Frontal cortex (tissue), 4 donors: ENCODE data around the gene SYNE2. TPM values are rescaled to one million over a fixed set of nuclear protein-coding genes. Genes with fewer than 3 reads are reported as not detected.
"Not testable (repeated sequence)": the region's sequence is repeated elsewhere in the genome, so short reads cannot be mapped to it uniquely, and the experiment has no call there.

Experiments used
- DNase-seq, 2 donors: peaks; one replicate each; pipeline ENCODE4 v3.0.0; 2012; ENCODE audit warnings: low spot score in 2 of 2
- FAIRE-seq: peaks from 2 replicates; lab custom pipeline; 2012; peaks lifted over from hg19 to GRCh38; lab: Jason Lieb, UNC
- total RNA-seq: library from RNA; depleted of rRNA; stranded (reverse); fragments of >200 nt; gene quantifications from one replicate; pipeline ENCODE4 v1.2.3, GENCODE V29; 2014
- donor health status: control.
- donor health status: control.
- donor health status: control.

The SYNE2 gene
- total RNA-seq = 109 TPM

GRCh38 chr14:63852817-63853731 lies at the start of gene SYNE2:
Gene SYNE2 (plus strand): TSS chr14:63853004. CDS start chr14:63909149, 56,145 bp downstream.
- peak; percentile 79 to 84 for DNase-seq

GRCh38 chr14:63803221-63803791 lies 49.5 kb upstream of the SYNE2 start:
- not testable (repeated sequence) for FAIRE-seq, DNase-seq

More at GRCh38 chr14:63852817-63853731, at the start of gene SYNE2:
- no peak for FAIRE-seq

DNA sequence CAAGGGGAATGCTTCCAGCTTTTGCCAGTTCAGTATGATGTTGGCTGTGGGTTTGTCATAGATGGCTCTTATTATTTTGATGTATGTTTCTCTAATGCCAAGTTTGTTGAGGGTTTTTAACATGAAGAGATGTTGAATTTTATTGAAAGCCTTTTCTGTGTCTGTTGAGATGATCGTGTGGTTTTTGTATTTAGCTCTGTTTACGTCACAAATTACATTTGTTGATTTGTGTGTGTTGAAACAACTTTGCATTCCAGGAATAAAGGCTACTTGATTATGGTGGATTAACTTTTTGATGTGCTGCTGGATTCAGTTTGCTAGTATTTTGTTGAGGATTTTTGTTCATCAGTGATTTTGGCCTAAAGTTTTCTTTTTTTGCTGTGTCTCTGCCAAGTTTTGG lies 46.7 kb upstream of the SYNE2 start:
- not testable (repeated sequence) for DNase-seq, FAIRE-seq

DNA sequence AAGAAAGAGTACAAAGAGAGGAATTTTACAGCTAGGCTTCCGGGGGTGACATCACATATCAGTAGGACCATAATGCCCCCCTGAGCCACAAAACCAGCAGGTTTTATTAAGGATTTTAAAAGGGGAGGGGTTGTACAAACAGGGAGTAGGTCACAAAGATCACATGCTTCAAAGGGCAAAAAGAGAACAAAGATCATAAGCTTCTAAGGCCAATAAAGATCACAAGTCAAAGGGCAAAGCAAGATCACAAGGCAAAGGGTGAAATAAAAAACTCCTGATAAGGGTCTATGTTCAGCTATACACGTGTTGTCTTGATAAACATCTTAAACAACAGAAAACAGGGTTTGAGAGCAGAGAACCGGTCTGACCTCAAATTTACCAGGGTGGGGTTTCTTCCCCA lies 41.1 kb upstream of the SYNE2 start:
- FAIRE-seq, DNase-seq: not testable (repeated sequence)

DNA sequence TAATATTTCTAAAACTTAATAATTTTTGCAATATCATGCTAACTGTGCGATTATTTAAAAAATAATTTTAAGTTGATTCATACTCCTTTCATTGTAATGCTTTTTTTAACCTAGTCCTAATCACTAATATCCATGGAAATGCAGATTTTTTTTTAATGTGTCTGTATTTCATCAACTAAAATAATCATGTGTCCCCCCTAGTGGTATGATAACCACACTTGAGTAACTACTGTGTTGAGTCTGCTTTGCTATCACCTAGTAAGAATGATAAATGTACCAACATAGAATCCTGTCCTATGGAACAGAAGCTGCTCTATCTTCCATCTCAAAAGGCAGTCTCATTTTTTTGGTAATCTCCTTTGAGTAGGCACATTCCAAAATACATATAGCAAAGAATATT lies 19.1 kb upstream of the SYNE2 start:
- DNase-seq (no peak), FAIRE-seq (no peak)

- DNase-seq = no peak
- FAIRE-seq = no peak
These were observed 11.8 kb upstream of the SYNE2 start for GRCh38 chr14:63840981-63841380.

DNA sequence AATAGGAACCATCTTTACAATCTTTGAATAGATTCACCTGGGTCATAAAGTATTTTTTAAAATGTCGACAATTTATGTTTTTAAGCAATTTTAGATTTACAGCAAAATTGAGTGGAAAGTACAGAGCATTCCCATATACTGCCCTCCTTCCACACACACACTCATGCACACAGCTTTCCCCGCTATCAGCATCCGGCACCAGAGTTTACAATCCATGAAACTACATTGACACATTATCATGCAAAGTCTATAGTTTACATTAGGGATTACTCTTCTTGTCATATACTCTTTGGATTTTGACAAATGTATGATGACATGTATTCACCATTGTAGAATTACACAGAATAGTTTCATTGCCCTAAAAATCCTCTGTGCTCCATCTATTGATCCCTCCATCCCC lies 9.0 kb upstream of the SYNE2 start:
- FAIRE-seq (no peak), DNase-seq (no peak)

DNA sequence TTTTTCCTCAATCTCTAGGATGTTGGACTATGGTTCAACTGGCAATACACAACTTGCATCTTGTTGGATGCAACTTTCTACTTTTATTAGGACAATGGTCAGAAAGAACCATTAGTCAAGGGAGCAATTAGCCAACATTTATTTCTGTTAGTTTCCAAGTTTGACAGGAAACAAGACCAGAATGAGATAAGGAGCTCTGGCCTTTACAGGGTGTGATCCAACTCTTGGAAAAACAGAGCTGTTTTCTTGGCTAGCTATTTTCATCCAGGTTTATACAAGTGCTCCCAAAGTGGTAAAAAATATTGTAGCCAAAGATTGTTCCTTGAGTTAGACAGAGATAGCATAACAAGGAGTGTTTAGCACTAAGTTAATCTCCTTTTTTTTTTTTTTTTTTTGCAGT lies 3.9 kb upstream of the SYNE2 start:
- DNase-seq (no peak), FAIRE-seq (no peak)

DNA sequence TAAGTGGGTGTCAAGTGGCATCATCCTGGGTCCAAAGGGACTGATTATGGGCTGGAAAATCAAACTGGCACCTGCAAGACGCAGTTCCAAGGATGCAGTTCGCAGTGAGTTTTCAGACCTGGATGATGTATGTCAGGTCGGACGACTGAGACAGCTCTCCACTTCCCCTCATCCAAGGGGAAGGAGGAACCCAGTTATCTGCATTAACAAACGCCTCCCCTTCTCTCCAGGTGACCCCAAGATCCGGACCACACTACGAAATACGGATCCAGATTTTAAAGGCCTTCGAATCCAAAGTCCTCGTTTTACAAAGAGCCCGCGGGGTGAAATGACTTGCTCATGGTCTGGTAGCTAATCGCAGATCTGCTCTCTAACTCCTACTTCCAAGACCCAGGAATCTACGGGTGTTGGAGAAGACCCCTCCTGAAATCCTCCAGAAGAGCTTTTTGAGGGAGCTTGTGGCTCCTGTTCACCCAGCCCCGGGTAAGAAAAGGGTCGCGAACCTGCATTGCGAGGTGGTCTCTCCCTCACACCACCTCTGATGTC lies 460 bp upstream of the SYNE2 start:
- FAIRE-seq (no peak), DNase-seq (no peak)

DNA sequence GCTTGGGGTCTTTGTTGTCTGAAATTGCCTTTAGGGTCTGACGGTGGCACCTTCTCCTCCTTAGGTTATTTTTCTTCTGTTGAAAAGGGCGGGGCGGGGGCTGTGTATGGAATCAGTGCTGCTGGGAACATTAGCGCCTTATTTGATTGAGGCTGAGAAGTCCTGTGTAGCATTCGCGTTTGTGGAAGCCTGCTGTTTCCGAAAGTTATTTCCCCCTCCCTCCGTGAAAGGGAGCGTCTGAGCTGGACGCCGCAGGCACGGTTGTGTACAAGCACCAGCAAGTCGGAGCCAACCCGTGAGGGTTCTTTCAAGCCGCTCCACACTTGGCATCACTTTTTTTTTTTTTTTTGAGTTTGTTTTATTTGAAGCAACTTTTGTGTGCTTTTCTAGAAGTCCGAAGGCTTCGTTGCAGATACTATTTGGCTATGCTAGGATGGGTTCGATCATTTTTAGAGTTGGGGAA lies 1.1 kb downstream of the SYNE2 start:
- FAIRE-seq (no peak), DNase-seq (peak in 1 of 2 donors; percentile 35)

DNA sequence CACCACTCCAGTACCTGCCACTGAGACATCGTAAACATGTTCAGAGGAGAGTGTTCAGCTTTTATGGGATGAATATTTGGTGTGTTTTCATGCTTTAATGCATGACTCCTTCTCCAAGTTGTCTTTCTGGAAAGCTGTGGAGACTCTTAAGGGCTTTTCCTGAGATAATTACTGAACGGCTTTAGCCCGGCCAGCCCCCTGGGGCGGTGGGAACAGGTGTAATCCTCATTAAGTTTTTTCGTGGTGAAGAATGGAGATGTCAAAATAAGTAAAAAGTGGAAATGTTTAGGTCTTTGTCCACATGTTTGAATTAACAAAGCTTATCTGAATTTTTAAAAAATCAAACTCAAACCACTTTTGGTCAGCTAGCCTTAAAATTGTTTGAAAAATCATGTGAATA lies 1.5 kb downstream of the SYNE2 start:
- FAIRE-seq = no peak
- DNase-seq = no peak

- no peak for DNase-seq
- no peak for FAIRE-seq
These were observed 2.5 kb downstream of the SYNE2 start for GRCh38 chr14:63855281-63855680.

GRCh38 chr14:63857466-63858030 lies 4.7 kb downstream of the SYNE2 start:
- no peak for FAIRE-seq
- no peak for DNase-seq

DNA sequence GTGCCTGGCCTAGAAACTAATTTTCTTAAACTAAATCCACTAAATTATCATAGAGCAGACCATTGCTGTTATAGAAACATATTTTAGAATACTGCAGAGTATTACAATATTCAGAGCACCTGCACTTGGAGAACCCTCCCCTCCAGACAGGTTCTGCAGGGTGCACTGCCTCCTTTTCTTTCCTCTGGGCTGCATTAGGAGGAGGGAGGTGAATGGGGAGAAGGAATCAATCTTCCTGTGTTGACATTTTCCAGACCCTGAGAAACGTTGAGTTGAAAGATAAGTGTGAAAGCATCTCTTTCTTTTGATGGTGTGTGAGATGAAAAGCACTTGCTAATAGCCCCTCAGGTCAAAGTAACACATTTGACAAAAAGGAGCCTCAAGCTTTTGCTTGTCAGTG lies 7.3 kb downstream of the SYNE2 start:
- DNase-seq (no peak), FAIRE-seq (no peak)

GRCh38 chr14:63862163-63862562 lies 9.4 kb downstream of the SYNE2 start:
- no peak for FAIRE-seq
- no peak for DNase-seq

GRCh38 chr14:63863004-63863403 lies 10.2 kb downstream of the SYNE2 start:
- DNase-seq (no peak), FAIRE-seq (no peak)

DNA sequence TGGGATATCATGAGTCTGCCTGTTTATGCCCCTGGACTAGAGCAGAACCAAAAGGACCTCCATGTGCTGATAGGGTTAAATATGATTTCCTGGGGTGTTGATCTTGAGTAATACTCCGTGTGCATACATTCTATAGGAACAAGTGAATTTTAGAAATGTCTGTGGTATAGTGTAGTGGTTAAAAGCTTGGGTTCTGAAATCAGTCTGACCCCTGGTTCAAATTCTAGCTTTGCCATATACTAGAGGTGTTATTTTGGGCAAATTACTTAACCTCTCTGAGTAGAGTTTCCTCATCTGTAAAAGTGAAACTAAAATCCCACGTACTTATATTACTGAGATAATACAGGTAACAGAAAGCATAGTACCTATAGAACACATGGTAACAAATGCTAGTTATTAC lies 12.0 kb downstream of the SYNE2 start:
- DNase-seq, FAIRE-seq: not testable (repeated sequence)

GRCh38 chr14:63867933-63868921 lies 15.4 kb downstream of the SYNE2 start:
- no peak for DNase-seq
- no peak for FAIRE-seq
